ENCODE results near the gene ABCD2.
A peak's percentile ranks its signal among the peaks of the same experiment; 100 is the strongest.
"Not testable (repeated sequence)": the region's sequence is repeated elsewhere in the genome, so short reads cannot be mapped to it uniquely, and the experiment has no call there.

ABCD2 gene

GRCh38 chr12:39619660-39620433, at the start of gene ABCD2:
Gene ABCD2, minus strand, starts transcription at chr12:39619803. Its CDS starts 188 bp downstream, at chr12:39619615.
- peak; percentile 67 to 93 for DNase-seq

- DNase-seq, result no peak
These were observed 40.5 kb upstream of the ABCD2 start for GRCh38 chr12:39660101-39660500.

- DNase-seq, result no peak
These were observed 27.8 kb upstream of the ABCD2 start for GRCh38 chr12:39647383-39647782.

- no peak for DNase-seq
These were observed 27.4 kb upstream of the ABCD2 start for GRCh38 chr12:39646963-39647362.

GRCh38 chr12:39643052-39643451, 23.4 kb upstream of the ABCD2 start:
- DNase-seq, result no peak

GRCh38 chr12:39638840-39639239, 19.2 kb upstream of the ABCD2 start:
- no peak for DNase-seq

GRCh38 chr12:39638178-39638577, 18.6 kb upstream of the ABCD2 start:
- no peak for DNase-seq

GRCh38 chr12:39632670-39633069, 13.1 kb upstream of the ABCD2 start:
- DNase-seq, result no peak

GRCh38 chr12:39628836-39629235, 9.2 kb upstream of the ABCD2 start:
- DNase-seq, result no peak

GRCh38 chr12:39627914-39628313, 8.3 kb upstream of the ABCD2 start:
- DNase-seq, result no peak

GRCh38 chr12:39626033-39626814, 6.6 kb upstream of the ABCD2 start:
- DNase-seq, result no peak

- no peak for DNase-seq
These were observed 4.3 kb upstream of the ABCD2 start for GRCh38 chr12:39623919-39624318.

GRCh38 chr12:39623160-39623559, 3.6 kb upstream of the ABCD2 start:
- DNase-seq, result not testable (repeated sequence)

GRCh38 chr12:39622306-39622705, 2.7 kb upstream of the ABCD2 start:
- DNase-seq, result no peak

- DNase-seq, result no peak
These were observed 2.1 kb upstream of the ABCD2 start for GRCh38 chr12:39621670-39622069.

GRCh38 chr12:39620659-39621658, 1.4 kb upstream of the ABCD2 start:
- no peak for DNase-seq

- DNase-seq, result no peak
These were observed 315 bp downstream of the ABCD2 start for GRCh38 chr12:39619316-39619659.

GRCh38 chr12:39618701-39619100, 902 bp downstream of the ABCD2 start:
- DNase-seq, result no peak

GRCh38 chr12:39617887-39618286, 1.7 kb downstream of the ABCD2 start:
- DNase-seq, result no peak

- DNase-seq, result no peak
These were observed 2.9 kb downstream of the ABCD2 start for GRCh38 chr12:39616666-39617065.

GRCh38 chr12:39616251-39616650, 3.4 kb downstream of the ABCD2 start:
- DNase-seq, result no peak

GRCh38 chr12:39613525-39613924, 6.1 kb downstream of the ABCD2 start:
- DNase-seq, result no peak

GRCh38 chr12:39612250-39612649, 7.4 kb downstream of the ABCD2 start:
- DNase-seq, result no peak

Measured in SW 1271 (cell line).